ENCODE data around the gene TBC1D17. TPM values are rescaled to one million over a fixed set of nuclear protein-coding genes. Genes with fewer than 3 reads are reported as not detected.

The TBC1D17 gene
- total and polyA plus RNA-seq, 10 of the 15 experiments (the other 5 are each of a cell fraction or from before 2014, with no cell fraction given) = 0.42 to 20.4 (median 11.2) TPM

- TF ChIP-seq EED (IDR thresholded peaks at IDR 0.05; ENCODE audit: low read depth) = no peak
- TF ChIP-seq SRF (IDR thresholded peaks at IDR 0.05; ENCODE audit: low read depth in 2 of 2, low read length in 2 of 2) = no peak
- TF ChIP-seq ZNF207 (IDR thresholded peaks at IDR 0.05; ENCODE audit: borderline replicate concordance) = no peak
- no peak for TF ChIP-seq EZH2 (IDR thresholded peaks at IDR 0.05; ENCODE audit: borderline replicate concordance, control insufficient read depth, low read depth, low read length)
- no peak for TF ChIP-seq RFX5 (IDR thresholded peaks at IDR 0.05; ENCODE audit: low read depth, low read length)
- TF ChIP-seq PML (IDR thresholded peaks at IDR 0.05; ENCODE audit: low read length) = 0 out of 2 replicates have a peak, but pooled peaks have one; percentile 26
- TF ChIP-seq RB1 (IDR thresholded peaks at IDR 0.05; ENCODE audit: borderline replicate concordance) = no peak
- no peak; the same call in 1 of the 2 replicates for TF ChIP-seq POLR2AphosphoS2 (IDR thresholded peaks at IDR 0.05; ENCODE audit: low read depth, low read length)
- TF ChIP-seq MTA2 (IDR thresholded peaks at IDR 0.05; ENCODE audit: low read depth) = no peak
- no peak for TF ChIP-seq KDM1A (IDR thresholded peaks at IDR 0.05; ENCODE audit: borderline replicate concordance)
- no peak for TF ChIP-seq MEF2B (IDR thresholded peaks at IDR 0.05; ENCODE audit: partially characterized antibody, poor library complexity, severe bottlenecking)
- TF ChIP-seq SPI1 (IDR thresholded peaks at IDR 0.05; ENCODE audit: borderline replicate concordance, insufficient read depth, low read depth, low read length) = no peak
- no peak for TF ChIP-seq E2F8 (IDR thresholded peaks at IDR 0.05; ENCODE audit: low read depth, partially characterized antibody)
- peak in 1 of 2 experiments; percentile 26; a peak in 1 of 4 replicates for TF ChIP-seq BHLHE40 (IDR thresholded peaks at IDR 0.05; ENCODE audit: borderline replicate concordance in 1 of 2, low read depth in 2 of 2, low read length in 1 of 2)
- no peak for TF ChIP-seq REST (IDR thresholded peaks at IDR 0.05; ENCODE audit: low read depth, low read length)
- TF ChIP-seq IKZF1 (conservative IDR thresholded peaks at IDR 0.05) = no peak
Measured at GRCh38 chr19:49933643-49934042, 56.1 kb downstream of the TBC1D17 start (continued).
